AG04450 (cell line): ENCODE data around the gene BYSL. TPM values are rescaled to one million over a fixed set of nuclear protein-coding genes. Genes with fewer than 3 reads are reported as not detected.
"Not testable (repeated sequence)": the region's sequence is repeated elsewhere in the genome, so short reads cannot be mapped to it uniquely, and the experiment has no call there.

Source experiments
- CTCF ChIA-PET: fragments of 300-600, 350-600 bp; formaldehyde crosslinking; extraction: SDS; loops from one replicate; lab custom pipeline; 2022; ENCODE audit warnings: antibody characterized with exemption, inconsistent platforms; lab: Charles Lee
- POLR2A ChIA-PET: fragments of 350-600 bp; formaldehyde crosslinking; extraction: SDS; loops from one replicate; lab custom pipeline; 2021; ENCODE audit warnings: antibody characterized with exemption, inconsistent platforms; lab: Yijun Ruan, JAX
- DNase-seq: peaks from one replicate; pipeline ENCODE4 v3.0.0-alpha.2; 2011; ENCODE audit warnings: low read depth, low spot score
- H3K27ac ChIP-seq: one replicate; pipeline ENCODE4 v1.5.1; 2012; ENCODE audit warnings: low read depth, low read length, control low read depth
- H3K27me3 ChIP-seq: one replicate; pipeline ENCODE4 v1.6.0; 2012; ENCODE audit warnings: low read length; ENCODE audit not compliant: control insufficient read depth, insufficient read depth
- H3K4me3 ChIP-seq: 2 replicates; pipeline ENCODE4 v1.5.1; 2011; ENCODE audit warnings: mild to moderate bottlenecking, low read depth, low read length, control low read depth
- H3K9me3 ChIP-seq: 2 replicates; pipeline ENCODE4 v1.5.1; 2012; ENCODE audit warnings: low read length; ENCODE audit not compliant: control insufficient read depth, insufficient read depth
- CTCF ChIP-seq: IDR thresholded peaks from 2 replicates; pipeline ENCODE4 v1.5.1; 2011; ENCODE audit warnings: low read depth, low read length, control low read depth, inconsistent platforms
- polyA plus RNA-seq: library from polyadenylated mRNA; depleted of rRNA; stranded (reverse); fragments of >200 nt; gene quantifications from 2 replicates; pipeline ENCODE4 v1.2.3, GENCODE V29; 2011

The BYSL gene
- polyA plus RNA-seq, 1 experiment = 18.1 TPM

GRCh38 chr6:41939848-41940758 lies 18.8 kb downstream of the BYSL start:
- peak overlapping the region; percentile 21 for H3K27ac ChIP-seq
- ChIA-PET POLR2A (interaction anchor here (0.5 to 1.7 kb wide), 4 partner anchors 19 to 571 kb away, joined by 3 to 6 read pairs (median 5); partner anchors contain the start of gene BYSL), CTCF (interaction anchor here (0.7 to 12.9 kb wide), 7 partner anchors 19 to 153 kb away, joined by 3 to 145 read pairs (median 8); partner anchors contain the start of genes BYSL, MED20 and TOMM6)
- no peaks in the 10 kb centered on the region for H3K27me3 ChIP-seq
- TF ChIP-seq CTCF = no peak
- DNase-seq = no peak
- H3K9me3 ChIP-seq = peaks cover 3% of the 10 kb centered on the region; the same call in 1 of the 2 replicates
- H3K4me3 ChIP-seq = peak overlapping the region; percentile 98

- Histone ChIP-seq H3K9me3 (peaks cover 3% of the 10 kb centered on the region; the same call in 1 of the 2 replicates), H3K27ac (peak overlapping the region; percentile 57), H3K4me3 (peak overlapping the region; percentile 98), H3K27me3 (no peaks in the 10 kb centered on the region)
- CTCF ChIA-PET = interaction anchor here (1.1 to 12.9 kb wide), 4 partner anchors 19 to 154 kb away, joined by 3 to 145 read pairs (median 90); partner anchors contain the start of genes BYSL, MED20 and TOMM6
- TF ChIP-seq CTCF = 0 out of 2 replicates have a peak, but pooled peaks have one; percentile 4
- DNase-seq = no peak
- POLR2A ChIA-PET = interaction anchor here (1.0 kb wide), 1 partner anchor 19 kb away, joined by 6 read pairs; the partner anchor contains the start of gene BYSL
Measured at GRCh38 chr6:41940759-41941279, 19.5 kb downstream of the BYSL start.

- Histone ChIP-seq H3K9me3 (peaks cover 3% of the 10 kb centered on the region; the same call in 1 of the 2 replicates), H3K4me3 (peak within 1 kb of the TSS; percentile 98), H3K27me3 (no peaks in the 10 kb centered on the region), H3K27ac (peak within 1 kb of the TSS; percentile 57)
- CTCF ChIA-PET = interaction anchor here (0.6 to 12.9 kb wide), 4 partner anchors 20 to 108 kb away, joined by 3 to 145 read pairs (median 77); partner anchors contain the start of genes BYSL and MED20
- DNase-seq = peak; percentile 75
- TF ChIP-seq CTCF = no peak
- POLR2A ChIA-PET = interaction anchor here (0.9 to 1.1 kb wide), 2 partner anchors 27 to 154 kb away, joined by 3 to 5 read pairs; partner anchors contain the start of gene TOMM6
Measured at GRCh38 chr6:41941280-41942066, 20.2 kb downstream of the BYSL start, which contains the start of gene CCND3. Gene CCND3 (minus strand): TSS chr6:41941808. CDS start chr6:41941649, 159 bp downstream.

- Histone ChIP-seq H3K27ac (peak overlapping the region; percentile 50), H3K27me3 (no peaks in the 10 kb centered on the region), H3K9me3 (peaks cover 3% of the 10 kb centered on the region; the same call in 1 of the 2 replicates), H3K4me3 (peak overlapping the region; percentile 50)
- DNase-seq = peak; percentile 50
- TF ChIP-seq CTCF = no peak
- CTCF ChIA-PET = interaction anchor here (0.6 to 12.8 kb wide), 7 partner anchors 19 to 156 kb away, joined by 3 to 145 read pairs (median 7); partner anchors contain the start of genes BYSL, MED20 and TOMM6
- POLR2A ChIA-PET = interaction anchor here (0.5 to 1.1 kb wide), 4 partner anchors 16 to 155 kb away, joined by 3 to 6 read pairs (median 4); partner anchors contain the start of gene TOMM6
Measured at GRCh38 chr6:41942067-41942851, 21.0 kb downstream of the BYSL start.

- POLR2A ChIA-PET, H3K27me3 ChIP-seq, H3K9me3 ChIP-seq, H3K27ac ChIP-seq, DNase-seq, H3K4me3 ChIP-seq: not testable (repeated sequence)
- CTCF ChIA-PET = interaction anchor here (0.8 to 12.8 kb wide), 6 partner anchors 19 to 157 kb away, joined by 4 to 145 read pairs (median 9); partner anchors contain the start of genes BYSL, MED20 and TOMM6
Measured at GRCh38 chr6:41942882-41943281, 21.6 kb downstream of the BYSL start.
